ENCODE measurements around the gene ATP6V0A1. TPM values are rescaled to one million over a fixed set of nuclear protein-coding genes. Genes with fewer than 3 reads are reported as not detected.

The ATP6V0A1 gene
- total RNA-seq, 4 donors from 2014 or later: 102 to 194 (median 142) TPM

DNA sequence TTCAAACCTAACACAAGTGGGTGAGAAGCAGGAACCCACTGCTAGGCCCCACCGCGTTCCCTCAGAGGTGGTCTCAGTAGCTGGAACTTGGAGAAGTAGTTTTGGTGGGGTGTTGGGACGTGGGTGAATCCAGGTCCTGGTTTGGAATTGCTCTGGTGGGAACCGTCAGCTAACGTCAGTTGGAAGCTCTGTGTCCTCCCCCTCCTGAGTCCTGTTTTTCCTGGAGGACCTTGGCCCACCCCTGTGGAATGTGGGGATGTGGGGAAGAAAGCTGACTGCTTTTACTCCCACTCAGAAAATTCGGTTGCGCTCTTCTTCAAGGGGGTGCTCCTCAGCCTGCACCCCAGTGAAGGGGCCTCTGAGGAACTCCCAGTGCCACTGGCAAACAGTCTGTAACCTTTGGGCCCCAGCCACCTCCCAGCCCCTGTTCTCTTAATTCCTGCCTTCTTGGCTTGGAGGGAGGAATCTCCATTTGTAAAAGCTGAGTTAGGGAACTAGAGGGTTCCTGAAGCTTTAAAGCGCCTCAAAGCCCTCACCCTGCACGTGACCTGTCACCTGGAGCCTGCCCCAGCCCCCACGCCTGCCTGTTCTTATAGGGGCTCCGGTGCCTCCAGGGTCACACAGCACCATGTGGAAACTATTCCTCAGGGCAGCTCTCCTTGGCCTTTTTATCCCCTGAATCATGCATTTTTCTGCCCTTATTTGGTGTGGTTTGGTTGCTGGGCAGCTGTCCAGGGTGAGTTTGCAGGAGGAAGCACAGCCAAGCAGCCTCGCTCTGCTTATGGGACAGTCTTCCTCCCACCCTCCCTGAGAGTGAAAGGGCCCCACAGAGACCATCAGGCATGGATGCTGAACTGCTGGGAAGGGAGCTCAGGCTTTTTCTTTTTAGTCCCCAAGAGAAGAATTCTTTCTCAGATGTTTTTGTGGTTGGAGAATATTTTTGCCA lies 61.1 kb downstream of the ATP6V0A1 start:
- Histone ChIP-seq H3K27ac (peak overlapping the region; percentile 87), H3K36me3 (peaks cover 38% of the 10 kb centered on the region), H3K4me1 (peaks cover 60% of the 10 kb centered on the region), H3K9me3 (no peaks in the 10 kb centered on the region), H3K4me3 (no peak overlapping the region), H3K27me3 (no peaks in the 10 kb centered on the region)
- peak; percentile 93 to 94 for DNase-seq (ENCODE audit: low spot score in 2 of 2)
- TF ChIP-seq POLR2AphosphoS5 (IDR thresholded peaks at IDR 0.05) (peak in 2 of 3 donors; percentile 17 to 50), EP300 (IDR thresholded peaks at IDR 0.05) (no peak)
- 46% methylated on average over 12 of the region's 12 CpGs for WGBS

DNA sequence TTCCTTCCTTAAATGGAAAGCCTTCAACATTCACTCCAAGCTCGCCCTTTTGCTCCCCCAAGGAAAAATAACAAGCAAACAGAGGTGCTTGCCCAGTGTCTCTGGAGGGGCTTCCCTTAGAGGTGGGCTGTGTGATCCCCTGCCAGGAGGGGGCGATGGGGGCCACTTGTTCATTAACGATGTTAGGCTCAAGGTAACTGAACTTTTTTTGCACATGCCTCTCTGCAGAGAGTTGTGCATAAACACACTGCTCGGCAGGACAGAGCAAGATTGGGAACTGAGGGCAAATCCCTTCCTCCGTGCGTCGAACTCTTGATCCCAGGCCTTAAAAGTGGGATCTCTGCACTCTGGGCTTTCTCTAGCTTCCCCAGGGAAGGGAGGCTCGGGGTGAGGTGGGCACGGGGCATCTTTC lies 61.9 kb downstream of the ATP6V0A1 start:
- Histone ChIP-seq H3K4me3 (no peak overlapping the region), H3K27me3 (no peaks in the 10 kb centered on the region), H3K27ac (peak overlapping the region; percentile 87), H3K4me1 (peaks cover 63% of the 10 kb centered on the region), H3K36me3 (peaks cover 30% of the 10 kb centered on the region), H3K9me3 (no peaks in the 10 kb centered on the region)
- TF ChIP-seq POLR2AphosphoS5 (IDR thresholded peaks at IDR 0.05): no peak
- no peak for TF ChIP-seq POLR2A (IDR thresholded peaks at IDR 0.05)
- no peak for TF ChIP-seq EP300 (IDR thresholded peaks at IDR 0.05)
- TF ChIP-seq, protein P1, sequence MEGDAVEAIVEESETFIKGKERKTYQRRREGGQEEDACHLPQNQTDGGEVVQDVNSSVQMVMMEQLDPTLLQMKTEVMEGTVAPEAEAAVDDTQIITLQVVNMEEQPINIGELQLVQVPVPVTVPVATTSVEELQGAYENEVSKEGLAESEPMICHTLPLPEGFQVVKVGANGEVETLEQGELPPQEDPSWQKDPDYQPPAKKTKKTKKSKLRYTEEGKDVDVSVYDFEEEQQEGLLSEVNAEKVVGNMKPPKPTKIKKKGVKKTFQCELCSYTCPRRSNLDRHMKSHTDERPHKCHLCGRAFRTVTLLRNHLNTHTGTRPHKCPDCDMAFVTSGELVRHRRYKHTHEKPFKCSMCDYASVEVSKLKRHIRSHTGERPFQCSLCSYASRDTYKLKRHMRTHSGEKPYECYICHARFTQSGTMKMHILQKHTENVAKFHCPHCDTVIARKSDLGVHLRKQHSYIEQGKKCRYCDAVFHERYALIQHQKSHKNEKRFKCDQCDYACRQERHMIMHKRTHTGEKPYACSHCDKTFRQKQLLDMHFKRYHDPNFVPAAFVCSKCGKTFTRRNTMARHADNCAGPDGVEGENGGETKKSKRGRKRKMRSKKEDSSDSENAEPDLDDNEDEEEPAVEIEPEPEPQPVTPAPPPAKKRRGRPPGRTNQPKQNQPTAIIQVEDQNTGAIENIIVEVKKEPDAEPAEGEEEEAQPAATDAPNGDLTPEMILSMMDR (IDR thresholded peaks at IDR 0.05): no peak
- WGBS: 44% methylated on average over 9 of the region's 9 CpGs
- no peak for DNase-seq (ENCODE audit: low spot score in 2 of 2)

DNA sequence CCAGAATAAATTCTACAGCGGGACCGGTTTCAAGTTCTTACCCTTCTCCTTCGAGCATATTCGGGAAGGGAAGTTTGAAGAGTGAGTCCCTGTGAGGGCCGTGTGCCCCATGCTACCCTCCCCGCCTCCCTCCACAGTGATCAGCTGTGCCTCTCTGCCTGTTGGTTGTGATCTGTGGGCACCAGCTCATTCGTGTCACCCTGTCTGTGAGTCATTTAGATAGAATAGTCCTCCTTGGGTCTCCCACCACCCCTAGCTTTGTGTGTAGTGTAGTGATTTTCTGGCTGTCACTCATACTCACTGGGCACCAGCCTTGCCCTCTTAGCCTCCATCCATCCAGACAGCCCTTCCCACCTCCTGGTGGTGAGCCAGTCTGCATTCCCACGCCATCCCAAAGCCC lies 62.4 kb downstream of the ATP6V0A1 start:
- Histone ChIP-seq H3K4me1 (peaks cover 68% of the 10 kb centered on the region), H3K9me3 (no peaks in the 10 kb centered on the region), H3K36me3 (peaks cover 29% of the 10 kb centered on the region), H3K27ac (peak overlapping the region; percentile 87), H3K27me3 (no peaks in the 10 kb centered on the region), H3K4me3 (no peak overlapping the region)
- TF ChIP-seq POLR2AphosphoS5 (IDR thresholded peaks at IDR 0.05) (no peak), POLR2A (IDR thresholded peaks at IDR 0.05) (no peak), EP300 (IDR thresholded peaks at IDR 0.05) (no peak)
- TF ChIP-seq, protein P1 (IDR thresholded peaks at IDR 0.05): no peak
- no peak for DNase-seq (ENCODE audit: low spot score in 2 of 2)
- WGBS: 57% methylated on average over 8 of the region's 8 CpGs

DNA sequence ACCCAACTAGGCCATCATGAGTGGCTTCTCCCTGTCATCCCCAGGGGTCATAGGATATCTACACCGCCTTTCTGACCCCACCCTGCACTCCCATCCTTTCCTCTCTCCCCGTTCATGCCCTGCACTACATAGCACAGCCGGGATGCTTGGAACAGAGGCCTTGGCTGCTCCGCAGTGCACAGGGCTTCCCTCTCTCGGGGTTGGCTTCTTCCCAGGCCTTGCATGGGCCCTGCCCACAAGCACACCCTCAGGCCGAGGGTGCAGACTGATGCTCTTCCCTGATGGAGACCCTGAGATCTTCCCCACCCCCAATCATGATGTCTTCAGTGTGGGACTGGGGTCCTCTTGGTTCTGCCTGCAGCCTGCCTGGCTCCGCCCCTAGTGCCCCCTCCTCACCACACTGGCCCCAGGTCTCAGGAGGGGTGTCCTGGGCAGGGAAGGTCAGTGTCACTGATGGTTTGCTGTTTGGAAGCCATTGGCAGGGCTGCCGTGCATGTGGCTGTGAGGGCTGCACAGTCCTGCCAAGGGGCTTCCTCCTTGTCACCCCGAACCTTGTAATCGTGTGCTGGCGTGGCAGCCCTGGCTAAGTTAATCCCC lies 63.1 kb downstream of the ATP6V0A1 start:
- Histone ChIP-seq H3K27me3 (no peaks in the 10 kb centered on the region), H3K27ac (peak overlapping the region; percentile 87), H3K4me1 (peaks cover 72% of the 10 kb centered on the region), H3K4me3 (no peak overlapping the region), H3K9me3 (no peaks in the 10 kb centered on the region), H3K36me3 (peaks cover 24% of the 10 kb centered on the region)
- 65% methylated on average over 7 of the region's 11 CpGs for WGBS
- DNase-seq (ENCODE audit: low spot score in 2 of 2): no peak
- TF ChIP-seq POLR2A (IDR thresholded peaks at IDR 0.05) (no peak), POLR2AphosphoS5 (IDR thresholded peaks at IDR 0.05) (no peak), EP300 (IDR thresholded peaks at IDR 0.05) (no peak)
- TF ChIP-seq, protein P1 (IDR thresholded peaks at IDR 0.05): no peak

DNA sequence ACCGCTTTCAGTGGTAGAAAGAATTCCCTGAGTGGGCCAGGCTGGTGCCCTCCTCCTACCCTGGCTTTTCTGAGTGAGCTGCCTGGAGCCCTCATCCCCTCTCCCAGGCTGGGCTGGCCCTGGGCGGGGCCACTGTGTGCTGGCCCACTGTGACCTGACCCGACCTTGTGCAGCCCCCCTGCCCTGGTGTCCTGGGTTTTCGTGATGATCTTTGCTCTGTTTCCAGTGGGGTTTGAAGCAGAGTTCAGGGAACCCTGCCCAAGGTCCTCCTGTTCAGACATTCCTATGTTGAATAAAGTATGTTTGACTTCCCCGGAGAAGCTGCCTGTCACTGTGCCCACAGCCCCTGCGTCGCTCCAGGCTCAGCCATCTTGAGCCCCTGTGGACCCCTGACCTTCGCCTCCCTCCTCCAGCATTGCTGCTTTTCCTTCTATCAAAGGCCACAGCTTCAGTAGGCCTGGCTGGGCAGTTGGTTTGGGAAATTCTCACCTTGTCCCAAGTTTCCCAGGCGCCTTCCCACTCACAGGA lies 63.6 kb downstream of the ATP6V0A1 start:
- no peak overlapping the region for H3K4me3 ChIP-seq
- peaks cover 22% of the 10 kb centered on the region for H3K36me3 ChIP-seq
- H3K4me1 ChIP-seq: peaks cover 71% of the 10 kb centered on the region
- peak overlapping the region; percentile 87 for H3K27ac ChIP-seq
- no peaks in the 10 kb centered on the region for H3K27me3 ChIP-seq
- WGBS: 76% methylated on average over 6 of the region's 9 CpGs
- no peak for DNase-seq (ENCODE audit: low spot score in 2 of 2)
- no peaks in the 10 kb centered on the region for H3K9me3 ChIP-seq
- no peak for TF ChIP-seq EP300 (IDR thresholded peaks at IDR 0.05)
- TF ChIP-seq POLR2AphosphoS5 (IDR thresholded peaks at IDR 0.05): no peak
- TF ChIP-seq, protein P1 (IDR thresholded peaks at IDR 0.05): no peak
- no peak for TF ChIP-seq POLR2A (IDR thresholded peaks at IDR 0.05)

Measured in suprapubic skin (tissue), 4 donors.